HG02678 (cell line): Measurements from ENCODE around the gene OPN3.
A peak's percentile ranks its signal among the peaks of the same experiment; 100 is the strongest.
"Not testable (repeated sequence)": the region's sequence is repeated elsewhere in the genome, so short reads cannot be mapped to it uniquely, and the experiment has no call there.

Source experiments
- ATAC-seq: cut with Tn5 transposase; IDR thresholded peaks from one replicate; pipeline ENCODE4 v1.9.1; 2021; ENCODE audit warnings: mild to moderate bottlenecking, moderate library complexity; ENCODE audit not compliant: unreplicated experiment

OPN3 gene, protein sequence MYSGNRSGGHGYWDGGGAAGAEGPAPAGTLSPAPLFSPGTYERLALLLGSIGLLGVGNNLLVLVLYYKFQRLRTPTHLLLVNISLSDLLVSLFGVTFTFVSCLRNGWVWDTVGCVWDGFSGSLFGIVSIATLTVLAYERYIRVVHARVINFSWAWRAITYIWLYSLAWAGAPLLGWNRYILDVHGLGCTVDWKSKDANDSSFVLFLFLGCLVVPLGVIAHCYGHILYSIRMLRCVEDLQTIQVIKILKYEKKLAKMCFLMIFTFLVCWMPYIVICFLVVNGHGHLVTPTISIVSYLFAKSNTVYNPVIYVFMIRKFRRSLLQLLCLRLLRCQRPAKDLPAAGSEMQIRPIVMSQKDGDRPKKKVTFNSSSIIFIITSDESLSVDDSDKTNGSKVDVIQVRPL

GRCh38 chr1:241640149-241640866 lies at the start of gene OPN3, which contains the start of gene CHML:
Gene OPN3, minus strand, starts transcription at chr1:241640369. Its CDS starts 115 bp downstream, at chr1:241640254.
Gene CHML, minus strand, starts transcription at chr1:241640369. Its CDS starts 4,603 bp downstream, at chr1:241635766.
- peak; percentile 90 for ATAC-seq

GRCh38 chr1:241688940-241689368 lies 48.8 kb upstream of the OPN3 start:
- no peak for ATAC-seq

DNA sequence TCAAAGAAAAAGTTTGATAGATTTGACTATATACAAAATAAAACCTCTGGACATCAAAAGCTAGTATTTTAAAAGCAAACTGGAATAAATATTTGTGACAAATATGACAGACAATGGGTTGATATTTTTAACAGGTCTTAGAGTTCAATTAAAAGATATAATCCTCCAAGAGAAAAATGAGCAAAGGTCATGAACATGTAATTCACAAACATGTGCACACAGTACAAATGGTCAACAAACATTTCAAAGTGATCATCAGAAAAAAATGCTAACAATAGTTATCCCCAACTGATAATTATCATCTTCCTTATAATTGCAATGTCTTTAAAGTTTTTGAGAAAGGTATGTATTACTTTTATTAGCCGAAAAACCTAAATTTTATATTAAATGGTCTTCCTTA lies 43.9 kb upstream of the OPN3 start:
- ATAC-seq = no peak

DNA sequence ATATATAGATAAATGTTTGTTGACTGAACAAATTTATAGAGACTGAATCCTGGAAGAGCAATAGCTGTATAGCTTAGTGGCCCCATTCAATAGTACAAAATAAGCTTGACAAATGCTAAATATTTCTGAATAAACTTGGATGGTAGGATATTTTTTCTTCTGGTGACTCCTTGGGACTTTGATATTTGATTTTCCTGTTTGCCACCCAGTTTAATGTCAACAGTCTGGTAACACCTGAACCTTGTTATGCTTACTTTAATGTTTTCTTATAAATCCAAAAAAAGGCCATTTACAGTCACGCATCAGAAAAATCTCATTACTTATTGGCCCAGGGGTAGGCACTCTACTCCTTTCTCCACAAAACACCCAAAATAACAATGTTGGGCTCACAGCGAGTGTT lies 42.8 kb upstream of the OPN3 start:
- ATAC-seq = no peak

- ATAC-seq = not testable (repeated sequence)
These were observed 41.8 kb upstream of the OPN3 start for GRCh38 chr1:241681861-241682448.

GRCh38 chr1:241679961-241680360 lies 39.8 kb upstream of the OPN3 start:
- ATAC-seq = no peak

GRCh38 chr1:241679404-241679803 lies 39.2 kb upstream of the OPN3 start:
- no peak for ATAC-seq

DNA sequence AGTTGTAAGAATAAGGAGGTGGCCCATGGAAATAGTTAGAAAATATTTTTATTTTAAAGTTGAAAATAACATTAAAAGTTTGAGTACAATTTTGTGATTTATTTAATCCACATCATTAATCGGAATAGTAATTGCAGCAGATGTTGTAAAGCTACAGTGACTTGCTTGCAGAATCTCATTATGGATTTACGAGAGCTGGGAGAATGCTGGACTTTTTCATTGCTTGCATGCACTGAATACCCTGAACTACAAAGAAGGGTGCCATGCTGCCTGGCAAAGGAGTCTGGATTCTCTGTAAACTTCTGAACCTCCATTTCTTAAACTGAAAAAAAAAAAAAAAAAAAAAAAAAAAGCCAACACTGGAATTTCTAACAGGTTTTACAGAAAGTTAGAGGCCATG lies 38.4 kb upstream of the OPN3 start:
- no peak for ATAC-seq

DNA sequence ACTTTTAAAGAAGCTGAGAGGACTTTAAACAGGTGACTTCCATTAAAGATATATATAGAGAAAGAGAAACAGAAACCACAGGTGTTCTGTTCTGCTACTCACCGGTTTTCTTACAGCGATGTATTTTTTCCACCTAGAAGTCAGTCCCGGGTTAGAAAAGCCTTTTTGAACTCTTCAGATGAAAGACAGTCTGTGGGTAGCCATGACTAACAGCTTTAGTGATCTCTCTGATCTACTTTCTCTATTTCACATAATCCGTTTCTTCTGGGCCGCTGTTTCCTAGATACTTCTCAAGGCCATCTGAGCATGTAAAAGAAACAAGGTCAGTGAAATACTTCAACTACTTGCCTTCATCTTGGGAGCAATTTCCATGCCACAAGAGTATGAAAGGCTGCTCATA lies 37.0 kb upstream of the OPN3 start:
- peak; percentile 96 for ATAC-seq

- ATAC-seq = no peak
These were observed 35.8 kb upstream of the OPN3 start for GRCh38 chr1:241675983-241676382.

DNA sequence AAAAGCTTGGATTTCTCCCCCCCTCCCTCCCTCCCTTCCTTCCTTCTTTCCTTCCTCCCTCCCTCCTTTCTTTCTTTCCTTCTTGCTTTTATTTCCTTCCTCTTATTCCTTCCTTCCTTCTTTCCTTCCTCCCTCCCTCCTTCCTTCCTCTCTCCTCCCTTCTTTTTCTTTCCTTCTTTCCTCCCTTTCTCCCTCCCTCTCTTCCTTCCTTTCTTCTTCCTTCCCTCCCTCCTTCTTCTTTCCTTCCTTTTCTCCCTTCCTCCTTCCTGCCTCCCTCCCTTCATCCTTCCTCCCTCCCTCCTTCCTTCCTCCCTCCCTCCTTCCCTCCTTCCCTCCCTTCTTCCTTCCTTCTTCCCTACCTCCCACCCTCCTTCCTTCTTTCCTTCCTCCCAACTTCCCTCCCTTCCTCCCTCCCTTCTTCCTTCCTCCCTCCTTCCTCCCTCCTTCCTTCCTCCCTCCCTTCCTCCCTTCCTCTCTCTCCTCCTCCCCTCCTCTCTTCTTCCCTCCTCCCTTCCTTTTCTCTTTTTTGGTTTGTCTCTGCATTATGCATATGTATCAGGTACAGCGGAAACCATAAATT lies 34.7 kb upstream of the OPN3 start:
- ATAC-seq = no peak

GRCh38 chr1:241672301-241672700 lies 32.1 kb upstream of the OPN3 start:
- ATAC-seq = no peak

DNA sequence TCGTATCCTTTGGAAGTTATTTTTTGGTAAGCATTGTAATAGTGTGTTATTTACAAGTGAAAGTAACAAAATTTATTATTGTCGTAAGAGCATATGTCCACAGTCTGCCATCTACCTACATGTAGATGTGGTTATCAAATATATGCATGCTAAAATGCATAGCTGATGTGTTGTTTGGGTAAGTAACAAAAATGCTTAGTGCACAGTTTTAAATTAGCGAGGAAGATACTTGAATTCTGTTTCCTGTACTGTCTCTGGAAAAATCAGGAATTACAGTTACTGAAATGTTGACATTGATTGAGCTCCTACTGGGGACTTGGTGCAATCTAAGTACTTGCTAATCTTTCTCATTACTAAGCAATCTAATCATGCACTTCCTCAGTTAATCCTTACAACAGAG lies 26.2 kb upstream of the OPN3 start:
- ATAC-seq = no peak

DNA sequence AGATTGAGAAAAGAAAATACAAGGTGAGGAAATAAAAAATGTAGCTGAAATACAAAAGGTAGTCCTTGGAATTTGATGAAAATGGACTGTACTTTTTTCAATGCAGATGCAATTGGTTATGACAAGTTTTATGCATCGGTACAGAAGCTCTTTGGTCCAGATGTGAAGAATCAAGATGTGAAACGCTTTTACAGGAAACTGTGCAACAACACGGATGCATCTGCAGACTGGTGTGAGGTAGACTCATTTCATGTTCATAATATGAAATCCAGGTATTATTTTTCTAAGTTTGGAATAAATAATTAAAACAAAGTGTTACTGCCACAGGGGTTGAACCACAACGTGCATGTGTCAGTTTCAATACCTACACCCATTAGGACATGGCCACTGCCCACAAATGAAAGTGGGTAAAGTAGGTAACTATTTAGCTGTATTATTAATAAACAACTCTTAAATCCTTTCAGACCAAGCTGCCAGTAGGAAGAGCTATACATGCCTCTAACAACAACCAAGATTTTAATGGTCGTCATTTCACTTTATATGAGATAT lies 20.3 kb upstream of the OPN3 start:
- ATAC-seq = no peak

- ATAC-seq = not testable (repeated sequence)
These were observed 18.8 kb upstream of the OPN3 start for GRCh38 chr1:241659016-241659415.

DNA sequence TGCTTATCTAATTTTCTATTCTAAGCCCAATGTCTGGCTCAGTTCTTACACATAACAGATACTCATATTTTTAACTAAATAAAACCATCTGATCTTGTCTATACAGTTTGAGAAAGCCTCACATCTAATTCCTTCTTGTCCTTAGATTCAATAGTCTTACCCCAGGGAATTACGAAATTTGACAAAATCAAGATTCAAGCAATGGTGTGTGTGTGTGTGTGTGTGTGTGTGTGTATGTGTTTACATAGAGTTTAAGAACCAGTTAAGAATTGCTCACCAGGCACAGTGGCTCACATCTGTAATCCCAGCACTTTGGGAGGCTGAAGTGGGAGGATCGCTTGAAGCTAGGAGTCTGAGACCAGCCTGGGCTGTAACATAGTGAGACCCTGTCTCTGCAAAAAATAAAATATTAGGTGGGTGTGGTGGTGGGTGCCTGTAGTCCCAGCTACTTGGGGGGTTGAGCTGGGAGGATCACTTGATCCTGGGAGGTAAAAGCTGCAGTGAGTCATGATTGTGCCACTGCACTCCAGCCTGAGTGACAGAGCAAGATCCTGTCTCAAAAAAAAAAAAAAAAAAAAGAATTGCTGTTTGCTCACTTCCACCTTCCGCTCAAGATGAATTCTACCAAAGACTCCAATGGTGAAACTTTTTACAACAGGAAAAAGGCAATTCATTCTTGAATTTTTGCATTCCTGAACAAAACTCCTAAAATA lies 18.1 kb upstream of the OPN3 start:
- ATAC-seq = no peak

GRCh38 chr1:241654641-241655040 lies 14.5 kb upstream of the OPN3 start:
- ATAC-seq = no peak

DNA sequence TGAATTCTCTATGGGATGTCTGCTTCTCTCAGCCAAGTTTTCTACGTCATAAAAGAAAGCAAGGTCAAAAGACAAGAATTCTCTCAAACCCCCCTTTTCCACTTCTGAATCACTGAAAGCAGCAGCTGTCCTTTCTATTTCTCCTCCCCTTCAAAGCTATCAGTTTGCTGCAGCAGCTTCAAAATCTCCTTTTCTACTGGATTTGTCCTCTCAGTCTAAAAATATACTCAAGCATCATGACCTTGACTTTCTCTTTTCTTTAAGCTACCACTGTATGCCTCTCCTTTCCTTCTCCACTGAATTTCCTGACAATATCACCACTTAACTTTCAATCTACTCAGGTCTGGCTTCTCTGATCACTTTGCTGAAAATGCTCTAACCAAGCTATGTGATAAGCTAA lies 13.8 kb upstream of the OPN3 start:
- ATAC-seq = no peak

DNA sequence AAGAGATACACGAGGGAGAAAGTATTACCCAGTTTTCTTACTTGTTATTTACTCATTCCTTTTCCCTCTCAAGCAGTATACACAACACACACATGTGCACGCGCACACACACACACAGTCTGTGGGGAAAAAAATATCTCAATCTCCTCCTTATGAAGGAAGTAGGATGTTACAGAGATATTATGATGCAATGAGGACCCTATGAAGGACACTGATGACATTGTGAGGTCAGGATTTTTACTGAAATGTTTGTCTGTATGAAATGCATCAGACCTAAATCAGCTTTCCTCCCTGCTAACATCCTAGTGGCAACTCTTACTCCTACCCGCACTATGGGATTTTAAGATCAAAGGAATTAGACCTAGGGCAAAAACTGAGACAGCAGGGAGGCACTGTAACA lies 11.8 kb upstream of the OPN3 start, which contains the start of gene WDR64:
Gene WDR64 (plus strand): TSS at position 270 of the 400 bp plus-strand sequence. CDS start 204 bp downstream, outside the sequence.
- ATAC-seq = no peak

DNA sequence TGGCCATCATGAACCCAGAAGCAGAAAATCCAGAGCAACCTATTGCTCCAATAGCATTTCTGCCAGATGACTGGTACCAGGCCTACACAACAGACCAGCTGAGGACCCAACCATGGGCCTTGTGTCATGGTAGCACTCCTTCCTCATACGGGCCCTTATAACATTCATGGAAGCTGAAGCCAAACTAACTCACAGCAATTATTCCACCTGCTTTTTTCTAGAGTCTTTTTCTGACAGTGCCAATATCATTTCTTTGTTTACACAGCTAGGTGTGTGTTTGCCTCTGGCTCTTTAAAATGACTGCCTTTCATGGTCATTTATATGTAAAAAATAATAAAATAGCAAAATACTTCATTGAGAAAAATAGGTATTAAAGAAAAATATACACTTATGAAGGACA lies 8.0 kb upstream of the OPN3 start:
- no peak for ATAC-seq
